ENCODE data around the gene HEXIM2. TPM values are rescaled to one million over a fixed set of nuclear protein-coding genes. Genes with fewer than 3 reads are reported as not detected.

HEXIM2 gene
- total RNA-seq, 1 donor from 2014 or later: 3.0 TPM

DNA sequence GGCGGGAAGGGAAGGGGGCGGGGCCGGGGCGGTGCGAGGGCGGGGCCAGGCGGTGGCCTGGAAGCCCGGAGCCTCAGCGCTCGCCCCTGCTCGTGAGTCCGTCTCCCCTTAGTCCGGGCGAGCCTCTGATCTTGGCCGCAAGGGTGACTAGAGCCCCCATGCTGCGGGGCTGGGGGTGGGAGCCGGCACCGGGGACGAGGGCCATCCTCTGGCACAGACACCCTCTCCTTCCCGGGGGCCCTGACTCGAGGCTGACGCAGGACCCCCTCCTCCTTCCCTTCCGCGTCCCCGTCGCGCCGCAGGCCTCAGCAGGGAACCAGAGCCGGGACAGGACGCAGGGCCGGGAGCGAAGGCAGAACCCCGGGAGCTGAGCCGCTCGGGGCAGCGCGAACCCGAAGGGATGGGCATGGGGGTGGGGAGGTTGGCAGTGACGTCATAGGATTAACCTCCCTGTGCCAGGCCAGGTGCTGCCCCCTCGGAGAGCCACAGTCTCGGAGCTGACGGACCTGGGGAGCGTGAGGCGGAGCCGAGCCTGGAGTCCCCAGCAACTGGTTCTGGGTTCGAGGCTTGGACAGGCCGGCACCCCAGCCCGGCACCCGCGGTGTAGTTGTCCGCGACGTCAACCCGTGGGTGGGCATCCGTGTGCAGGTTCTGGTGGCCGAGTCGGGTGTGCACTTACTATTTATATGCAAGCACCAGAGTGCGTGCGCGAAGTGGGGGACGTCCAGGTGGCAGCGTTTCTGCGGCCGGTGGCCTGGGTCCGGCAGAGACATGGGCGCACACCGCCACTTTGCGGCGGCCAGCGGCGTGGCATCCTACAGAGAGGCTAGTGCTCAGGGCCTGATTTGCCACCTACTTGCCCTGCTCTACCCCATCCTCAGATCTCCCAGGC, 28.9 kb upstream of the HEXIM2 start:
- H3K4me3 ChIP-seq (ENCODE audit: low read depth, low read length): peak overlapping the region; percentile 95
- DNase-seq (ENCODE audit: low read depth): no peak
- TF ChIP-seq, protein P1, sequence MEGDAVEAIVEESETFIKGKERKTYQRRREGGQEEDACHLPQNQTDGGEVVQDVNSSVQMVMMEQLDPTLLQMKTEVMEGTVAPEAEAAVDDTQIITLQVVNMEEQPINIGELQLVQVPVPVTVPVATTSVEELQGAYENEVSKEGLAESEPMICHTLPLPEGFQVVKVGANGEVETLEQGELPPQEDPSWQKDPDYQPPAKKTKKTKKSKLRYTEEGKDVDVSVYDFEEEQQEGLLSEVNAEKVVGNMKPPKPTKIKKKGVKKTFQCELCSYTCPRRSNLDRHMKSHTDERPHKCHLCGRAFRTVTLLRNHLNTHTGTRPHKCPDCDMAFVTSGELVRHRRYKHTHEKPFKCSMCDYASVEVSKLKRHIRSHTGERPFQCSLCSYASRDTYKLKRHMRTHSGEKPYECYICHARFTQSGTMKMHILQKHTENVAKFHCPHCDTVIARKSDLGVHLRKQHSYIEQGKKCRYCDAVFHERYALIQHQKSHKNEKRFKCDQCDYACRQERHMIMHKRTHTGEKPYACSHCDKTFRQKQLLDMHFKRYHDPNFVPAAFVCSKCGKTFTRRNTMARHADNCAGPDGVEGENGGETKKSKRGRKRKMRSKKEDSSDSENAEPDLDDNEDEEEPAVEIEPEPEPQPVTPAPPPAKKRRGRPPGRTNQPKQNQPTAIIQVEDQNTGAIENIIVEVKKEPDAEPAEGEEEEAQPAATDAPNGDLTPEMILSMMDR (conservative IDR thresholded peaks at IDR 0.05; ENCODE audit: low read depth, low read length): peak; percentile 79

DNA sequence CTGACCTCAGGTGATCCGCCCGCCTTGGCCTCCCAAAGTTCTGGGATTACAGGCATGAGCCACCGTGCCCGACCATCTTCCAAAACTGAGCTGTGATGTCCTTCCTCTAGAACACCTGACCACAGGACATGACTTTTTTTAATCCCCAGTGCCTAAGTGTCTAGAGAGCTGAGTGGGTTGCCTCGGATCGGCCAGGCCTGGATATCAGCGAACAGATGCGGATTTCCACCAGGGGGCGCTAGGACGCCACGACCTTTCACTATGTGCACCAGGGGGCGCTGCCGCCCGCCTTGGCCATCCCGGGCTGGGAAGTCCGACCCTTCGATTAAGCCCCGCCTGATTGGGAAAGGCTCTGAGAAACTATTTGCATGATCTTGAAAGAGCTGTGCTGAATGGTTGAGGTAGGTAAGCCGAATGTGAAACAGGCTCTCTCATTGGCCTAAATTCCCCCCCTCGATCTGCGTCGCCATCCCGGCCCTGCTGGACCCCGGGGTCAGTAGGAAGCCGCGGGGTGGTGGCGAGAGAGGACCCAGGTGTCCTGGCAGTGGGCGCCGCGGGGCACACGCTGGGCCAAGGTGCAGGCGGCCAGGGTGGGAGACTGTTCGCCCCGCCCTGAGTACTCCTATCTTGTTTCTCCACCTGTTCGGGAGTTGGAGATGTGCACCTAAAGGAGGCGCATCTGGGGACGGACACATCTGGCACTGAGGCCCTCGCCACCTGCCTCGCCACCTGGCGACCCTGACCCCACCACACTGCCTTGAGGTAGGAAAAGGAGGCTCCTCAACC, 26.3 kb upstream of the HEXIM2 start, which contains the start of gene ACBD4:
ACBD4 (plus strand) TSS at position 496 of the 786 bp plus-strand sequence. CDS start 458 bp downstream, outside the sequence.
- DNase-seq (ENCODE audit: low read depth): peak; percentile 84
- TF ChIP-seq, protein P1 (conservative IDR thresholded peaks at IDR 0.05; ENCODE audit: low read depth, low read length): peak; percentile 100
- H3K4me3 ChIP-seq (ENCODE audit: low read depth, low read length): peak within 1 kb of the TSS; percentile 90

DNA sequence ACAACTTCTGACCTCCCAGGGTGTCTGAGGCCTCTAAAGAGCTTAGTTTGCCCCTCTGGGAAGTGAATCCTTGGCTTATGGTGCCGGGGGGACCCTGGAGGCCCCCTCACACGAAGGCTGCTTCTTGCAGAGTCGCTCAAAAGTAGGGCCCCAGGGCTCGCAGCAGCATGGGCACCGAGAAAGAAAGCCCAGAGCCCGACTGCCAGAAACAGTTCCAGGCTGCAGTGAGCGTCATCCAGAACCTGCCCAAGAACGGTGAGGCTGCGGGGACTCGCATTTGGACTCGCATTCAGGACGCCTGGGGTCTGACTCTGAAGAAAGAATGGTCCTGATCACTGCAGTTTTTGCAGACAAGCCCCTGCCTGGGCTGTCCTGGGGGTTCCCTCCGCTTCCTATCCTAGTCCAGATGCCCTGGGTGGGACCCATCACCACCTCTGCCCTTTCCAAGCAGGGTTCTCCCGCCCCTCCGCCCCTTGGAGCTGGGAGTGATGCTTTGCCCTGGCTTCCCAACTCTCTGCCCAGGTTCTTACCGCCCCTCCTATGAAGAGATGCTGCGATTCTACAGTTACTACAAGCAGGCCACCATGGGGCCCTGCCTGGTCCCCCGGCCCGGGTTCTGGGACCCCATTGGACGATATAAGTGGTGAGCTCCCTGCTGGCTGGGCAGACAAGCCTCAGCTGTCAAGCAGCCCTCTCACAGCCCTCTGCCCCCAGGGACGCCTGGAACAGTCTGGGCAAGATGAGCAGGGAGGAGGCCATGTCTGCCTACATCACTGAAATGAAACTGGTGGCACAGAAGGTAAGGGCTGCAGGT, 25.5 kb upstream of the HEXIM2 start:
- no peak for DNase-seq (ENCODE audit: low read depth)
- H3K4me3 ChIP-seq (ENCODE audit: low read depth, low read length): peak overlapping the region; percentile 90
- TF ChIP-seq, protein P1 (conservative IDR thresholded peaks at IDR 0.05; ENCODE audit: low read depth, low read length): no peak

DNA sequence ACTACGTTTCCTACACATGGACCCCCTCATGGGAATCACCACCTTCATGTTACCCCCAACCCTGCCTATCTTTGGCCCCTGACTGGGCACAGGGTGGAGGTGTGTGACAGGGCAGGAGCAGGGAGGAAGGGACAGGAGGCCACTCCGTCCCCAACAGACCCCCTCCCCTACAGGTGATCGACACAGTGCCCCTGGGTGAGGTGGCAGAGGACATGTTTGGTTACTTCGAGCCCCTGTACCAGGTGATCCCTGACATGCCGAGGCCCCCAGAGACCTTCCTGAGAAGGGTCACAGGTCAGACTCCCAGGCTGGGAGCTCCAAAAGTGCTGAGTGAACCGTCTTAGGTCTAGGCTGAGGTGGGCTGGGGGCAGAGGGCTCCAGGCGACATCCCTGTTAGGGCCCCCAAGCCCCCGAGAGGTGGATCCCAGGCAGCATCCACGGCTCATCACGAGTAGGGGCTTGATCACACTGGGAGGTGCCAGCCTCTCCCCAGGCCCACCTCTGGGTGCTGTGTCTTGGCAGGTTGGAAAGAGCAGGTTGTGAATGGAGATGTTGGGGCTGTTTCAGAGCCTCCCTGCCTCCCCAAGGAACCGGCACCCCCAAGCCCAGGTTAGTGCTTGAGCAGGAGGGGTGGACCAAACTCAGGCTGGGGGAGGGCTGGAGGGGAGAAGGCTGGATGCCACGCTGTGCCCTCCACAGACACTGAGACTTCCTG, 24.7 kb upstream of the HEXIM2 start:
- H3K4me3 ChIP-seq (ENCODE audit: low read depth, low read length): no peak overlapping the region
- no peak for DNase-seq (ENCODE audit: low read depth)
- TF ChIP-seq, protein P1 (conservative IDR thresholded peaks at IDR 0.05; ENCODE audit: low read depth, low read length): no peak

DNA sequence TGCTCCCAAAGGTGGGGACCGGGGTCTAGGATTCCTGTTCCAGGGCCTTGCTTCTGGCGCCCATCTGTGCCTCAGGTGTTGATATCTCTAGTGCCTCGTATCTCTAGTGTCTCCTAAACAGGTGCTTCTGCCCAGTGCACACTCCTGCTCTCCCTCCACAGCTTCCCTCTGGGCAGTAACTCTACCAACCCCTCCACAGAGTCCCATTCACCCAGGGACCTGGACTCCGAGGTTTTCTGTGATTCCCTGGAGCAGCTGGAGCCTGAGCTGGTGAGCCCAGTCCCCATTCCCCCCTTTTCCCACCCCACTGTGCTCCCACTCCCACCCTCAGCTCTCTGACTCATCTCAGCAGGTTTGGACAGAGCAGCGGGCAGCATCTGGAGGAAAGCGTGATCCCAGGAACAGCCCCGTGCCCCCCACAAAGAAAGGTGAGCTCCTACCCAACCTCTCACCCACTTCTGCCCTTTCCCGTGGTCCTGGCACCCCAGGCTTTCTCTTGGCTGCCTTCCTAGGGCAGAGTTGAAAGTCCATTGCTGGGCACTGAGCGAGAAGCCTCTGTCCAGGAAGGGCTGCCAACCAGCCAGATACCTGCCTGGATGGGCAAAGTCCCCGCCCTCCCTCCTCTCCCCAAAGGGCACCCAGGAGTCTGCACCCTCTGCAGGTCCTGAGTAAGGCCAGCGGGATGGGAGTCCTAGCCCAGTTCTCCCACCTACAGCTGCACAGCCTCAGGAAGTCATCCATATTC, 23.9 kb upstream of the HEXIM2 start:
- no peak overlapping the region for H3K4me3 ChIP-seq (ENCODE audit: low read depth, low read length)
- TF ChIP-seq, protein P1 (conservative IDR thresholded peaks at IDR 0.05; ENCODE audit: low read depth, low read length): no peak
- no peak for DNase-seq (ENCODE audit: low read depth)
